HepG2 (cell line): ENCODE data around the gene TEF. TPM values are rescaled to one million over a fixed set of nuclear protein-coding genes. Genes with fewer than 3 reads are reported as not detected.
A peak's percentile ranks its signal among the peaks of the same experiment; 100 is the strongest.

Source experiments
- BCL6 ChIP-seq: IDR thresholded peaks from 2 replicates; pipeline ENCODE4 v1.6.1; 2016; ENCODE audit warnings: missing genetic modification reagents, missing compliant biosample characterization
- ELF3 ChIP-seq: IDR thresholded peaks from 2 replicates; pipeline ENCODE4 v1.6.1; 2016; ENCODE audit warnings: missing genetic modification reagents, missing compliant biosample characterization
- FLYWCH1 ChIP-seq: sonication (generic); formaldehyde crosslinking; IDR thresholded peaks from 2 replicates; pipeline ENCODE4 v1.8.1; 2023; ENCODE audit warnings: mild to moderate bottlenecking, missing genetic modification reagents
- MED1 ChIP-seq: sonication (generic); formaldehyde crosslinking; IDR thresholded peaks from 2 replicates; pipeline ENCODE4 v1.4.0; 2020; ENCODE audit warnings: missing genetic modification reagents
- MXD3 ChIP-seq: IDR thresholded peaks from 2 replicates; pipeline ENCODE4 v1.6.1; 2016; ENCODE audit warnings: mild to moderate bottlenecking, missing biosample characterization, missing genetic modification reagents
- MYC ChIP-seq: sonication (generic); formaldehyde crosslinking; IDR thresholded peaks from 2 replicates; pipeline ENCODE4 v1.9.0; 2021; ENCODE audit warnings: missing genetic modification reagents, borderline replicate concordance
- PAF1 ChIP-seq: IDR thresholded peaks from 2 replicates; pipeline ENCODE4 v1.6.1; 2016; ENCODE audit warnings: missing genetic modification reagents, missing compliant biosample characterization
- PBX2 ChIP-seq: IDR thresholded peaks from 2 replicates; pipeline ENCODE4 v1.6.1; 2016; ENCODE audit warnings: control low read depth
- POLR2A ChIP-seq, 2 experiments: IDR thresholded peaks; 2 replicates each; pipeline ENCODE4 v1.6.1; 2011; ENCODE audit warnings: low read depth in 2 of 2, low read length in 2 of 2, mild to moderate bottlenecking in 1 of 2, moderate library complexity in 1 of 2; ENCODE audit not compliant: insufficient read depth in 1 of 2
- RBM39 ChIP-seq: fragments of 200-400 bp; formaldehyde crosslinking; IDR thresholded peaks from one replicate; pipeline ENCODE4 v1.6.1; 2018; ENCODE audit warnings: antibody characterized with exemption, mild to moderate bottlenecking, low read depth, low read length; ENCODE audit not compliant: poor library complexity, severe bottlenecking
- SMAD1 ChIP-seq: sonication (generic); formaldehyde crosslinking; IDR thresholded peaks from 2 replicates; pipeline ENCODE4 v1.4.0; 2020; ENCODE audit warnings: missing genetic modification reagents, low read depth, mild to moderate bottlenecking, borderline replicate concordance
- SRSF9 ChIP-seq: fragments of 200-400 bp; formaldehyde crosslinking; IDR thresholded peaks from 2 replicates; pipeline ENCODE4 v1.6.1; 2018; ENCODE audit warnings: borderline replicate concordance, mild to moderate bottlenecking, low read depth, low read length; ENCODE audit not compliant: insufficient read depth, poor library complexity, severe bottlenecking
- XBP1 ChIP-seq: sonication (generic); formaldehyde crosslinking; IDR thresholded peaks from 2 replicates; pipeline ENCODE4 v1.5.0; 2020; ENCODE audit warnings: missing genetic modification reagents
- ZBTB3 ChIP-seq: sonication (generic); formaldehyde crosslinking; IDR thresholded peaks from 2 replicates; pipeline ENCODE4 v1.4.0; 2020; ENCODE audit warnings: low read depth, mild to moderate bottlenecking, moderate library complexity, missing genetic modification reagents, borderline replicate concordance
- ZEB1 ChIP-seq: IDR thresholded peaks from 2 replicates; pipeline ENCODE4 v1.6.1; 2012; ENCODE audit warnings: mild to moderate bottlenecking, low read depth, inconsistent platforms; ENCODE audit not compliant: insufficient replicate concordance
- ZNF138 ChIP-seq: sonication (generic); formaldehyde crosslinking; IDR thresholded peaks from 2 replicates; pipeline ENCODE4 v1.5.0; 2020; ENCODE audit warnings: mild to moderate bottlenecking, low read depth, missing genetic modification reagents
- ZNF280B ChIP-seq: sonication (generic); formaldehyde crosslinking; IDR thresholded peaks from 2 replicates; pipeline ENCODE4 v1.5.0; 2020; ENCODE audit warnings: missing genetic modification reagents, mild to moderate bottlenecking, borderline replicate concordance
- ZNF296 ChIP-seq: sonication (generic); formaldehyde crosslinking; conservative IDR thresholded peaks from 2 replicates; pipeline ENCODE4 v1.5.0; 2020; ENCODE audit warnings: mild to moderate bottlenecking, missing genetic modification reagents
- ZNF362 ChIP-seq: sonication (generic); formaldehyde crosslinking; IDR thresholded peaks from 2 replicates; pipeline ENCODE4 v1.4.0; 2020; ENCODE audit warnings: missing genetic modification reagents, mild to moderate bottlenecking, borderline replicate concordance
- ZNF577 ChIP-seq: sonication (generic); formaldehyde crosslinking; IDR thresholded peaks from 2 replicates; pipeline ENCODE4 v1.4.0; 2020; ENCODE audit warnings: mild to moderate bottlenecking, low read depth, missing genetic modification reagents, borderline replicate concordance
- ZNF580 ChIP-seq: IDR thresholded peaks from 2 replicates; pipeline ENCODE4 v1.6.1; 2016; ENCODE audit warnings: low read depth, borderline replicate concordance
- ZNF619 ChIP-seq: sonication (generic); formaldehyde crosslinking; IDR thresholded peaks from 2 replicates; pipeline ENCODE4 v1.4.0; 2020; ENCODE audit warnings: mild to moderate bottlenecking, missing genetic modification reagents
- ZNF781 ChIP-seq: sonication (generic); formaldehyde crosslinking; IDR thresholded peaks from 2 replicates; pipeline ENCODE4 v1.5.1; 2020; ENCODE audit warnings: borderline replicate concordance, mild to moderate bottlenecking, missing genetic modification reagents; ENCODE audit errors: not compliant biosample characterization
- polyA plus RNA-seq, 8 experiments: library from polyadenylated mRNA; depleted of rRNA in 3 of 8; stranded (reverse) in 7 of 8; unstranded in 1 of 8; fragments of >200 nt; fragmentation: Illumina TruSeq in 4 of 8; extraction: Trizol in 4 of 8; gene quantifications; 2 replicates each; pipeline versions ENCODE4 v1.2.1 to v1.2.3, GENCODE V29; 2011 to 2016; ENCODE audit warnings: low read depth in 4 of 8, missing spikeins in 1 of 8, mixed read lengths in 1 of 8; ENCODE audit not compliant: insufficient read depth in 1 of 8
- total RNA-seq, 5 experiments: library from RNA; depleted of rRNA; stranded (reverse); fragments of >200 nt; fragmentation: Illumina TruSeq; extraction: Trizol; gene quantifications; 2 replicates each; pipeline ENCODE4 v1.2.3, GENCODE V29; 2016; ENCODE audit warnings: low read depth in 1 of 5

The TEF gene
- total and polyA plus RNA-seq, 2 of the 13 experiments (the other 11 are each of a cell fraction or from before 2014, with no cell fraction given), result 7.6 to 11.2 TPM

- TF ChIP-seq FLYWCH1 (CRISPR knock-in tag), result no peak
- TF ChIP-seq SRSF9, result no peak
- TF ChIP-seq ZNF362 (CRISPR knock-in tag), result no peak
- no peak for TF ChIP-seq ELF3
- TF ChIP-seq XBP1 (CRISPR knock-in tag), result no peak
- no peak for TF ChIP-seq ZNF296 (CRISPR knock-in tag)
- 0 out of 2 replicates have a peak, but pooled peaks have one; percentile 51 for TF ChIP-seq MXD3
- peak; percentile 42; the same call in 1 of the 2 replicates for TF ChIP-seq ZNF280B
- no peak for TF ChIP-seq PBX2 (CRISPR knock-in tag)
- no peak for TF ChIP-seq ZBTB3 (CRISPR knock-in tag)
- TF ChIP-seq BCL6 (CRISPR knock-in tag), result peak; percentile 49
- TF ChIP-seq RBM39, result no peak
- peak; percentile 56; the same call in 1 of the 2 replicates for TF ChIP-seq ZNF580 (CRISPR knock-in tag)
- TF ChIP-seq PAF1 (CRISPR knock-in tag), result no peak
- no peak for TF ChIP-seq ZNF619 (CRISPR knock-in tag)
- no peak; the same call in 1 of the 2 replicates for TF ChIP-seq MYC (CRISPR knock-in tag)
- no peak for TF ChIP-seq ZEB1
- no peak; the same call in 1 of the 2 replicates for TF ChIP-seq ZNF138 (CRISPR knock-in tag)
- TF ChIP-seq ZNF781 (CRISPR knock-in tag), result no peak
- no peak for TF ChIP-seq ZNF577
- peak; percentile 56; the same call in 1 of the 2 replicates for TF ChIP-seq MED1 (CRISPR knock-in tag)
- no peak for TF ChIP-seq SMAD1 (CRISPR knock-in tag)
- TF ChIP-seq POLR2A (IDR thresholded peaks at IDR 0.05; ENCODE audit: insufficient read depth in 1 of 2, low read depth in 2 of 2, low read length in 2 of 2), result no peak
Observed at GRCh38 chr22:41403532-41404318, 22.0 kb downstream of the TEF start (continued).
